Measurements from ENCODE around the gene RIPK4.

Gene RIPK4

DNA sequence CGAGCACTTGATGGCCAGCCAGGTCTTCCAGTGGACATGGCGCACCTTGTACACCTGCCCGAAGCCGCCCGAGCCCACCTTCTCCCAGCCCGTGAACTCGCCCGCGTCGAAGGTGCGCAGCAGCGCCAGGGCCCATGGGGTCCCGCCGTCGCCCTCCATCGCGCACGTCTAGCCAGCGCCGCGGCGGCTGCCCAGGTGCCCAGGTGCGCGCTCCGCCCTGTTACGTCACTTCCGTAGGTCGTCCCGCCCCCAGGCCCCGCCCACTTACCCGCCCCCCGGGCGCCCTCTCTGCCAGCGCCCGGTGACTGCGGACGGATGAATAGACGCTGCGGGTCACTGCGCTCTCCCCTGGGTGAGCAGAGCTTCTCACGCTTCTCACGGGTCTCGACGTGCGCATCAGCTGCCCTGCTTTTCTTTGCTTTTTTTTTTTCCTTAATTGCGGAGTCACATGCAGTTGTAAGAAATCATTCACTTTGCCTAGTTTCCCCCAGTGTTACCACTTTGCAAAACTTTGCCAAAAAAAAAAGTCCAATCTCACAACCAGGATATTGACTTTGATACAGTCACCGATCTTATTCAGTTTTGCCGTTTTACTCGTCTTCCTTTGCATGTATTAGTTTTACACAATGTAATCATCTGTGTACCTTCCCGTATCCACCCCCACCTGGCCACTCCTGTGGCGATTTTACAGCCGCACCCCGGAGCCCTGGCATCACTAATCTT is at the start of gene RIPK4:
Gene RIPK4, minus strand, starts transcription at position 170 of the 723 bp plus-strand sequence. Its CDS starts 11 bp downstream, at position 159.
- peak; percentile 87 for DNase-seq

DNA sequence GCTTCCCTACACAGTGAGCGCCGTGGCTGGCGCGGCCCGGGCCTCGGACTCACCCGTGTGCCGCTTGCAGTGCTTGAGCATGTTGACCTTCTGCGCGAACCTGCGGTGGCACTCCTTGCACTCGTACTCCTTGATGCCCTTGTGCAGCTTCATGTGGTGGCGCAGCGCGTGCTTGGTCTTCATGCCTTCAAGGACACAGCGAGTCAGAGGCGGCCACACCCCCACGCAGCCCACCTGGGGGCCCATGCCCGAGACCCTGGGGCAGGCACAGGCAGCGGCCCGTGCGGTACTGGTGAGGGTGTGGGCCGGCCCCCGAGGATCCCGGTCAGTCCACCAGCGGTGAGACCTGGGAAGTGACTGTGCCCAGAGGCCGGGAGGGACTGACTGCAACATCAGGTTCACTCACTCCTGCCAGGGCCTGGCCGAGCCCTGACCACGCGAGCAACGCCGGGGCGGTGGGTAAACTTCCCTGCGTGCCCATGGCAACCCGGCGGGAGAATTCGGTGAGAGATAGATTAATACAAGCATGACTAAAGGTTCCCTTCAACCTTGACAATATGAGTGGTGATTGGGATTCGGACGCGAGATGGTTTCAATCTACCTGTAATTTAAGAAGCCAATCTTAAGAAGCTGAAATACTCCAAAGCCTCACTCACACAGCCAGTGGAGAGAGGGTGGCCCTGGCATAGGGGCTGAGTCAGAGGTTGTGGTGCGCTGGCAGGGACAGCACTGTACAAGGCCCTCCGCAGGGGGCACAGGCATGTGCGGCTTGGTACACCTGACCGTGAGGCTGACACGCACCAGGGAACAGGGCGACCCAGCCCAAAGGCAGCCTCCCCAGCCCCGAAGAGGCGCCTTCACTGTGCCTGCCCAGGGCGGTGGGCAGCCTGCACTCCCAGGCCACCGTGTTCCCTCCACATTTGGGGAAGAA is 49.1 kb upstream of the RIPK4 start:
- DNase-seq: no peak

DNA sequence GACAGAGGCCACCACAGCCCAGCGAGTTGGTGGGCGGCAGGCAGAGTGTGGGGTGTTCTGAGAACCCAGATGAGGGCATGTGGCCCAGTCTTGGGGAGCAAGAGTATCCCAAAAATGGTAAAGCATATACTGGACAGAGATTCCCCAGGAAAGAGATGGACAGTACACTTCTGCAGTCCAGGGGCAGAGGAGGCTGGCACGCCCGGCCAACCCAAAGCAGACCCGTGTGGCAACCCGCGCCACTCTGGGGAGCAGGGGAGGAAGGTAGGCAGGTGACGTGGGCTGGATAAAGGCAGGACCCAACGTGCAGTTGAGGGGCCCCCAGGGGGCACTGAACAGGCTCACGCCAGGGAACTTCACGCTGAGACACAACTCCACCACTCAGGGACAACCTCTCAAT is 46.4 kb upstream of the RIPK4 start:
- peak; percentile 31 for DNase-seq

- DNase-seq: peak; percentile 38
These were observed 45.8 kb upstream of the RIPK4 start for GRCh38 chr21:41812679-41813078.

DNA sequence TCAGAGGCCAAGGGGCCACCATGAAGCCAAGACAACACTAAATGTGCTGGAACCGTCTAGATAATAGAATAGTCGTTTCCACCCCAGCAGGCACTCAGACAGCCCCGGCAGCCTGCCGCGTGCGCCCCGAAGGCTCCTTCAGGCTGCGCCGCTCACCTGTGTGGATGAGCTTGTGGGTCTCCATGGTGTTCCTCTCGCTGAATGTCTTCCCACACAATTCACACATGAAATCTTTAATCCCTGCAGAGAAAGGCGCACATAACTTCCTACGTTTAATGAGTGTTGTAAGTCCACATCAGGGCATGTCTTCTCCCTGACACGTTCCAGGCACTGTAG is 43.7 kb upstream of the RIPK4 start:
- DNase-seq: no peak

DNA sequence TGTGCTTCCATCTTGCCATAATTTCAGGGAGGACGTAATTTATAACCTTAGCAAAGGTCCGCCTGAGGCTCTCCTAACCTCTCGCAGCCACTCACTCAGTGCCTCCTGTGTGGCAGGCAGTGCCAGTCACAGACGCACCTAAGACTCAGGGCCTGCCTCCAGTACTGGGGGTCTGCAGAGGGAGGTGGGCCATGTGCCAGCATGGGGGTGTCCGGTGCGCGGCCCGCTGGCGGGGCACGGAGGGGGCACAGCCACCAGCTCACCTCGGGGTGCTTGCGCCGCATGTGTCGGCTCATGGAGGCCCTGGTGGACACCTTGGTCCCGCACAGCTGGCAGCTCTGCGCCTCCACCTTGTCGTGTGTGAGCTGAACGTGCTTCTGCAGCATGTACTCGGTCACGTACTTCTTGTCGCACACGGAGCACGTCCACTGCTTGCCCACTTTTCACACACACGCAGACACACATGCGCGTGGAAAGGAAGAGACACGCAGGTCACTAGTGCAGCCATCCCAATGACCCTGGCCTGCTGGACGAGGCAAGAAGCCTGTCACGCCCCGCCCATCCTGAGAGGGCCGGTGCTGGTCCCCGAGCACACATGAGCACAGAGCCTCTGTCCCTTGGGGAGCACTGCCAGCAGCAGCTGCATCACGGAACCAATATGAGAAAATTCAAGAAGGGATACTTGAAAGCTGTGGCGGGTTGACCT is 43.2 kb upstream of the RIPK4 start:
- DNase-seq: peak; percentile 45

DNA sequence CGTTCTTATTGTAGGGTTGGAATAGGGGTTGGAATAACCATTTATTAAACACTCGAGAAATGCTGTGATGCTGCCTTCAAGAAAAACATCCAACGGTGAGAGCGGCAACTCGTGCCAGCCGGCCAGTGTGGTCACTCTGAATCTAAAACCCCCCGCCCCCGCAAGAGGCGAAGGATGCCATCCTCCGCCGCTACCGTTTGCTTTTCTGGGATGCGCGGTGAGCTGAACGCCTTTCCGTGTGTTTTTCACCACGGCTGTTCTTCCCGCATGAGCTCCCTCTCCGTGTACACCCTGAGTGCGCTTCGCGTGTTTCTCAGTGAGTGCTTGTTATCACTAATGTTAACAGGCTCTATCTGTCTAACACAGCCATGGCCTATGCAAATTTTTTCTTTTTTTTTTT is 42.0 kb upstream of the RIPK4 start:
- peak; percentile 37 for DNase-seq

DNA sequence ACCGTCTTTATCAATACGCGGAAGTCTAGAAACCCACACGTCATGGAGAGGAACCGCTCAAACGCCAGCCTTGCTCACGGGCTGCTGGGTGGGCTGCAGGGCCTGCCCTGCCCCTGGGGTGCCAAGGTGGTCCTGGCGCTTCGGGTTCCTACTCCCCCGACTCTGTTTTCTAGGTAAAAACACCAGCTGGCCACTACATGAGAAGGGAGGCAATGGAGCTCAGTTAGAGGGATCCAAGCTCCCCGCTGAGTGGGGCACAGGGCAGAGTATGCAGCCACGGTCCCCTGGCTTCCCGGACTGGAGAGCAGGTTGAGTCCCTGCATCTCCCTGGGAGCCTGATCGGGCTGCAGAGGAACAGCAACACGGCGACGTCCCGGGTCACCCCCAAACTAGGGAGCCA is 41.2 kb upstream of the RIPK4 start:
- peak; percentile 35 for DNase-seq

DNA sequence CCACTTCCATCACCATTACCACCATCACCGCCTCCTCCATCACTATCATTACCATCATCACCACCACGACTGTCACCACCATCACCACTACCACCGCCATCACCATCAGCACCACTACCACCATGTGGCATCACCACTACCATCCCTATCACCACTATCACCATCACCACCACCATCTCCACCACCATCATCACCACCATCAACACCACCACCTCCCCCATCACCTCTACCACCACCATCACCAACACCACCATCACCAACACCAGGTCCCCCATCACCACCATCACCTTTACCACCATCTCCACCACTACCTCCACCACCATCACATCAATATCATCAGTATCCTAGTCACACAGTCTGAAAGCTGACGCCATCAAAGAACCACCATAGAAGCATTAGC is 39.9 kb upstream of the RIPK4 start:
- peak; percentile 2 for DNase-seq

- peak; percentile 4 for DNase-seq
These were observed 38.8 kb upstream of the RIPK4 start for GRCh38 chr21:41805643-41806042.

GRCh38 chr21:41805038-41805437 is 38.2 kb upstream of the RIPK4 start:
- DNase-seq: peak; percentile 40

GRCh38 chr21:41804381-41804780 is 37.5 kb upstream of the RIPK4 start:
- DNase-seq: peak; percentile 37

GRCh38 chr21:41803316-41803715 is 36.5 kb upstream of the RIPK4 start:
- DNase-seq: peak; percentile 48

DNA sequence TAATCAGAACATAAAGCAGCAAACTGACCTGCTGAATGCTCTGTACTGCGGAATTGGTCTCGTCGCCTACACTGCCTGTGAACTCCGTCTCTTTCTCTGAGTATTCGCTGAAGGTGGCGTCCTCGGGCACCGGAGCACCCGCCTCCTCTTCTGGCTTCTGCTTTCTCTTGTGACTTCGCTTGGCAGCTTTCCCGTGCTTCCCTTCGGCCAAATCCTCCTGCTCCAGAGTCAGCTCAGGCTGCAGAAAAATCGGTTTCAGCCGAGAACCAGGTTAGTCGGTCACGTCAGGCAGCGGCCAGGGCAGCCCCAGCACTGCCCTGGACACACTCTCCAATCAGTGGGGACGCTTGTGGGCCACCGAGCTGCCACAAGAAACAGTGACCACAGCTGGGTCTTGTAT is 35.8 kb upstream of the RIPK4 start:
- DNase-seq: peak; percentile 38

GRCh38 chr21:41802198-41802584 is 35.3 kb upstream of the RIPK4 start:
- peak; percentile 22 for DNase-seq

DNA sequence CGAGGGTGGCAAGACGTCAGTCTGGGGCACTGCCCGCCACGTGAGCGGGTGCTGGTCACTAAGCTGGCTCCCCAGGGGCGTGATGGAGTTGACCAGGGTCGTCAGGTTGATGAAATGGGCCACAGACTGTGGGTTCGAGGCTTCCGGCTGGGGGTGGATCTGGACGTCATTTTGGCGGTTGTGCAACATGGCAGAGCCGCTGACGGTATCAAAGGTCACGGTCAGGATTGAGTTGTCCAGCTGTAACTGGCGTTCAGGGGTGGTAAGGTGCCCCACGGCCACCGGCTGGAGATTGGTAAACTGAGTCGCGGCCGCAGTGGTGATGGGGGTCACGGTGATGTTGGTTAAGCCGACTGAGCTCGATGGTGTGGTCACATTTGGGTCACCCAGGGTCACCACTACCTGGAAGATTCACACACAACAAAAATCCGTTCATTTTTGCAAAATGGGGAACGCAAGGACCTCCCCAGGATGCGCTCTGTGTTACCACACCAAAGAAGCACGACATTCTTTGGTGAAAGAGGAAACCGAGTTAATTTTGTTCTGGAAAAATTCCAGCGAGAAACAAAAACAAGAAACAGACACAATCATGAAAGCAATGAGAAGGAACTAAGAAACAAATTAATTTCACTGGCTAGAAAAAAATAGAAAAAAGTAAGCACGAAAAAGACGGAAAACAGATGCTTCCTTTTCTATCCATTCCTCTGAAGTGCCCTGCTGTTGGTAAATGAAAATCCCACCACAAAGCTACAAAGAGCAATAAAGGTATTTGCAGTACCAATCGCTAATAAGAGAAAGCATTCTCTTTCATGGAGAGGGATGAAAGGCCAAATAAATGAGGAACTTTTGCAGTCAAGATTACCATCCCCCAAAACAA is 34.7 kb upstream of the RIPK4 start:
- DNase-seq: peak; percentile 33

GRCh38 chr21:41800425-41801320 is 33.8 kb upstream of the RIPK4 start:
- DNase-seq: peak; percentile 41

- peak; percentile 53 for DNase-seq
These were observed 32.9 kb upstream of the RIPK4 start for GRCh38 chr21:41799763-41800162.

DNA sequence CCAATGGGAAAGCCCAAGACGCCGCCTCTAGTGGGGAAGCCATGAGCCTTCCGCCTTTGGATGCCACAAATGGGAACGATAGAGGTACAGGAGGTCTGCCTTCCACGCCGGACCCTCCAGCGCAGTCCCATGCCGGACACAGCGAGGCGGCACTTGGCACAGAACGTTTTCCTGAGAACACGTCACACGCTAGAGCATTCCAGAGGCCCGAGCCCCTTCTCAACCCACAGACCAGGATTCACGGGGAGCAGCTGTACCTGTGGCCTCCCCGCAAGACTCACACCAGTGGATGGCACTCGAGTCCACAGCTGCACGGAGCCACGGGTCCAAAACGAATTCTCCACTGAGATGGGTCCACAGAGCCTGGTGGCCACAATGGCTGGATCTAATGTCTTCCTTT is 31.5 kb upstream of the RIPK4 start:
- DNase-seq: peak; percentile 46

DNA sequence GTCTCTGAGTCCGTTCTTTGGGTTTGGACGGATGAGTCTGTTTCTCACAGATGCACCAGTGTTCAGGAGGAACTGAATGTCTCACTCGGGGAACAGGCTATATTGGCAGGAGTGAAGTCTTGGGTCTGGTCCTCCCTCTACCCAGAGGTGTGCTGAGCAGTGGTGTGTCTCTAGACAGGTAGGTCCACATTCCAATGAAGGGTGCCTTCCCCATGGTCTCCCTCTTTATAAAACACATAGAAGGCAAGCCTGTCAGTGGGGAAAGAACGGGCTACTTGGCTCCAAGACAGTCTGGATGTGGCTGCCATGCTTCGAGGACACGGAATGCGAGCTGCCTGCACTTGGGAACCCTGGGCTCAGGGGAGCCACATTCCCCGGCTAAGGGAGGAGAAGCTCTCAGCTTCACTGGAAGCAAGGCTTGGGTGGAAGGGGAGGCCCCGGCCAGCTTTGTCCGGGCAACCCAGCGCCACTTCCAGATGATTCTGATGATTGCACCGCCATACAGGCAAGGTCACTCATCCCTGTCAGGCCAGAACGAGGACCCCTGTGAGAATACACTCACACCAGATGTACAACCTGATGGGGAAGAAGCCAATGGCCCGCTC is 29.7 kb upstream of the RIPK4 start:
- DNase-seq: peak; percentile 56

- no peak for DNase-seq
These were observed 28.9 kb upstream of the RIPK4 start for GRCh38 chr21:41795726-41796125.
